ENCODE results near the gene ATP6V1B1. TPM values are rescaled to one million over a fixed set of nuclear protein-coding genes. Genes with fewer than 3 reads are reported as not detected.

ATP6V1B1 gene
- total RNA-seq, 1 experiment from 2014 or later, result 4.0 TPM

GRCh38 chr2:70948337-70949003 is 12.8 kb downstream of the ATP6V1B1 start:
- Mint-ChIP-seq H3K4me3 (ENCODE audit: unreplicated experiment) (peak overlapping the region; percentile 75), H3K27me3 (ENCODE audit: insufficient read depth, unreplicated experiment) (peaks cover 6% of the 10 kb centered on the region), H3K9me3 (ENCODE audit: unreplicated experiment) (no peaks in the 10 kb centered on the region), H3K27ac (ENCODE audit: unreplicated experiment) (peak overlapping the region; percentile 30), H3K36me3 (ENCODE audit: insufficient read depth, unreplicated experiment) (no peaks in the 10 kb centered on the region), H3K4me1 (ENCODE audit: low read depth, unreplicated experiment) (peaks cover 15% of the 10 kb centered on the region)
- intact Hi-C loops (cut with micrococcal nuclease; ENCODE audit: unreplicated experiment), result loop anchor here (1.0 to 2.0 kb wide), 2 partner anchors 28 to 86 kb away; no protein-coding TSS in a partner anchor
- ChIA-PET CTCF (interaction anchor here (0.5 to 1.9 kb wide), 23 partner anchors 10 to 789 kb away, joined by 3 to 36 read pairs (median 5); partner anchors contain the start of genes ATP6V1B1 and NAGK), POLR2A (no interaction called here)
- H3K27me3 ChIP-seq (replicated peaks; ENCODE audit: control insufficient read depth, insufficient read depth, low read length), result no peaks in the 10 kb centered on the region
- no TSS peak for BruUV-seq (replicated peaks)
- H3K4me3 ChIP-seq (ENCODE audit: low read depth, low read length), result peak overlapping the region; percentile 6; the same call in 1 of the 2 replicates
- peak; percentile 84 to 88 for DNase-seq
- H3K9me3 ChIP-seq, result no peaks in the 10 kb centered on the region
- H3K36me3 ChIP-seq (ENCODE audit: control insufficient read depth, insufficient read depth, low read length), result no peaks in the 10 kb centered on the region
- H3K4me1 ChIP-seq, result no peaks in the 10 kb centered on the region
- peak; percentile 89 to 90 for TF ChIP-seq CTCF (IDR thresholded peaks at IDR 0.05; ENCODE audit: insufficient read depth in 1 of 2, low read depth in 1 of 2, low read length in 1 of 2, severe bottlenecking in 1 of 2, unreplicated experiment in 1 of 2)

- TF ChIP-seq CTCF (IDR thresholded peaks at IDR 0.05; ENCODE audit: insufficient read depth in 1 of 2, low read depth in 1 of 2, low read length in 1 of 2, severe bottlenecking in 1 of 2, unreplicated experiment in 1 of 2), result no peak
- Mint-ChIP-seq H3K9me3 (ENCODE audit: unreplicated experiment) (no peaks in the 10 kb centered on the region), H3K4me3 (ENCODE audit: unreplicated experiment) (no peak overlapping the region), H3K4me1 (ENCODE audit: low read depth, unreplicated experiment) (peaks cover 15% of the 10 kb centered on the region), H3K27ac (ENCODE audit: unreplicated experiment) (no peak overlapping the region), H3K27me3 (ENCODE audit: insufficient read depth, unreplicated experiment) (peaks cover 9% of the 10 kb centered on the region), H3K36me3 (ENCODE audit: insufficient read depth, unreplicated experiment) (no peaks in the 10 kb centered on the region)
- no peaks in the 10 kb centered on the region for H3K36me3 ChIP-seq (ENCODE audit: control insufficient read depth, insufficient read depth, low read length)
- no peaks in the 10 kb centered on the region for H3K27me3 ChIP-seq (replicated peaks; ENCODE audit: control insufficient read depth, insufficient read depth, low read length)
- CTCF ChIA-PET, result interaction anchor here (0.5 to 1.9 kb wide), 19 partner anchors 11 to 645 kb away, joined by 3 to 36 read pairs (median 5); partner anchors contain the start of genes ATP6V1B1 and NAGK
- H3K9me3 ChIP-seq, result no peaks in the 10 kb centered on the region
- POLR2A ChIA-PET, result no interaction called here
- intact Hi-C loops (cut with micrococcal nuclease; ENCODE audit: unreplicated experiment), result loop anchor here (2.0 kb wide), 1 partner anchor 28 kb away; no protein-coding TSS in a partner anchor
- DNase-seq, result no peak
- BruUV-seq (replicated peaks), result no TSS peak
- no peaks in the 10 kb centered on the region for H3K4me1 ChIP-seq
- no peak overlapping the region for H3K4me3 ChIP-seq (ENCODE audit: low read depth, low read length)
Measured at GRCh38 chr2:70949086-70949485, 13.4 kb downstream of the ATP6V1B1 start.

- no peaks in the 10 kb centered on the region for H3K9me3 ChIP-seq
- ChIA-PET POLR2A (no interaction called here), CTCF (interaction anchor here (1.0 kb wide), 1 partner anchor 46 kb away, joined by 3 read pairs; no protein-coding TSS in a partner anchor)
- TF ChIP-seq CTCF (IDR thresholded peaks at IDR 0.05; ENCODE audit: insufficient read depth in 1 of 2, low read depth in 1 of 2, low read length in 1 of 2, severe bottlenecking in 1 of 2, unreplicated experiment in 1 of 2), result no peak
- Mint-ChIP-seq H3K36me3 (ENCODE audit: insufficient read depth, unreplicated experiment) (no peaks in the 10 kb centered on the region), H3K27me3 (ENCODE audit: insufficient read depth, unreplicated experiment) (peaks cover 18% of the 10 kb centered on the region), H3K4me3 (ENCODE audit: unreplicated experiment) (no peak overlapping the region), H3K27ac (ENCODE audit: unreplicated experiment) (no peak overlapping the region), H3K4me1 (ENCODE audit: low read depth, unreplicated experiment) (no peaks in the 10 kb centered on the region), H3K9me3 (ENCODE audit: unreplicated experiment) (no peaks in the 10 kb centered on the region)
- intact Hi-C loops (cut with micrococcal nuclease; ENCODE audit: unreplicated experiment), result no loop called here
- H3K36me3 ChIP-seq (ENCODE audit: control insufficient read depth, insufficient read depth, low read length), result no peaks in the 10 kb centered on the region
- H3K4me1 ChIP-seq, result 0 out of 2 replicates have a peak, but pooled peaks cover 2% of the 10 kb centered on the region
- no peak for DNase-seq
- H3K27me3 ChIP-seq (replicated peaks; ENCODE audit: control insufficient read depth, insufficient read depth, low read length), result peaks cover 2% of the 10 kb centered on the region
- no peak overlapping the region for H3K4me3 ChIP-seq (ENCODE audit: low read depth, low read length)
- BruUV-seq (replicated peaks), result no TSS peak
Measured at GRCh38 chr2:70954886-70955285, 19.2 kb downstream of the ATP6V1B1 start.

All from Caco-2 (cell line).